ENCODE measurements around the gene EIF3F. TPM values are rescaled to one million over a fixed set of nuclear protein-coding genes. Genes with fewer than 3 reads are reported as not detected.

The EIF3F gene
- total and polyA plus RNA-seq, 9 of the 15 experiments (the other 6 are each of a cell fraction or from before 2014, with no cell fraction given): 50.1 to 259 (median 135) TPM

DNA sequence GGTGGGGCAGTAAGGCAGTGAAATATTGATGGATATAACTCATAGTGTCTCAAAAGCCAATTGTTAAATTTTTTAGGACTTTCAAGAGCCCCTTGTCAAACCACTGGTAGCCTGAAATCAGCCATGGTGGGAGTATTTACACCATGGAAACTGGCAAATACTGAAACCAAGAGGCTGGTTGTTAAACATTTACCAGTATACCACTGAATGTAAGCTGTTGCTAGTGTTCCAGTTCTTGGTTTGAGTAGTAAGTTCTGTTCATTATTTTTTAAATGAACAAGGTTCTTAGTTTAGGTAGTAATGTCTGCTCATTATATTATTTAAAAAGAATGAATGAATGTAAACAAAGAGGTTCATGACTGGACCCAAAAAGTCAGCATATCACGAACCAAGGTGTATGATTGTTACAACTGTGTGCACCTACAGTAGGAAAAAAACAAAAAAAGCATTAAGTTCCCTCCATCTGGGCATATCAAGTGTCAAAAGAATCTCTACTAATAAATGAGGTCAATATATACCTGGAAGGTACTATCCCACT lies 4.5 kb upstream of the EIF3F start:
- H2AFZ ChIP-seq (ENCODE audit: low read depth, low read length): no peak overlapping the region
- no peaks in the 10 kb centered on the region for H3K9me1 ChIP-seq (ENCODE audit: control insufficient read depth, insufficient read depth, low read length)
- H3K27ac ChIP-seq (ENCODE audit: extremely low read depth, low read depth, low read length): no peak overlapping the region
- H3K27me3 ChIP-seq (ENCODE audit: control insufficient read depth in 2 of 2, insufficient read depth in 2 of 2, low read length in 2 of 2): no peaks in the 10 kb centered on the region; a peak in 1 of 5 replicates
- in situ Hi-C loops (cut with MboI): no loop called here
- no peak overlapping the region for H3K9ac ChIP-seq (ENCODE audit: insufficient read depth in 1 of 2, low read depth in 2 of 2, low read length in 2 of 2)
- DNase-seq (ENCODE audit: extremely low read depth in 1 of 4, low spot score in 3 of 4) (no peak), ATAC-seq (no peak), FAIRE-seq (no peak)
- no TSS peak for BruUV-seq (replicated peaks)
- H4K20me1 ChIP-seq (replicated peaks; ENCODE audit: control insufficient read depth, insufficient read depth, low read length): no peaks in the 10 kb centered on the region
- H3K79me2 ChIP-seq (ENCODE audit: control insufficient read depth, insufficient read depth, low read length): peaks cover 9% of the 10 kb centered on the region
- no peaks in the 10 kb centered on the region for H3K9me3 ChIP-seq (replicated peaks; ENCODE audit: control insufficient read depth, insufficient read depth, low read depth, low read length)
- no peak overlapping the region for H3K4me2 ChIP-seq (ENCODE audit: insufficient read depth, low read length)
- TF ChIP-seq DIDO1 (tag; IDR thresholded peaks at IDR 0.05; ENCODE audit: low read depth): no peak
- TF ChIP-seq TGIF2 (CRISPR knock-in tag; IDR thresholded peaks at IDR 0.05): no peak
- TF ChIP-seq, protein P1, sequence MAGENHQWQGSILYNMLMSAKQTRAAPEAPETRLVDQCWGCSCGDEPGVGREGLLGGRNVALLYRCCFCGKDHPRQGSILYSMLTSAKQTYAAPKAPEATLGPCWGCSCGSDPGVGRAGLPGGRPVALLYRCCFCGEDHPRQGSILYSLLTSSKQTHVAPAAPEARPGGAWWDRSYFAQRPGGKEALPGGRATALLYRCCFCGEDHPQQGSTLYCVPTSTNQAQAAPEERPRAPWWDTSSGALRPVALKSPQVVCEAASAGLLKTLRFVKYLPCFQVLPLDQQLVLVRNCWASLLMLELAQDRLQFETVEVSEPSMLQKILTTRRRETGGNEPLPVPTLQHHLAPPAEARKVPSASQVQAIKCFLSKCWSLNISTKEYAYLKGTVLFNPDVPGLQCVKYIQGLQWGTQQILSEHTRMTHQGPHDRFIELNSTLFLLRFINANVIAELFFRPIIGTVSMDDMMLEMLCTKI (IDR thresholded peaks at IDR 0.05; ENCODE audit: partially characterized antibody): no peak
- no peak for TF ChIP-seq RBM22 (IDR thresholded peaks at IDR 0.05; ENCODE audit: low read depth, low read length, poor library complexity, severe bottlenecking)
- no peak for TF ChIP-seq ZC3H8 (IDR thresholded peaks at IDR 0.05)
- TF ChIP-seq, protein P2, sequence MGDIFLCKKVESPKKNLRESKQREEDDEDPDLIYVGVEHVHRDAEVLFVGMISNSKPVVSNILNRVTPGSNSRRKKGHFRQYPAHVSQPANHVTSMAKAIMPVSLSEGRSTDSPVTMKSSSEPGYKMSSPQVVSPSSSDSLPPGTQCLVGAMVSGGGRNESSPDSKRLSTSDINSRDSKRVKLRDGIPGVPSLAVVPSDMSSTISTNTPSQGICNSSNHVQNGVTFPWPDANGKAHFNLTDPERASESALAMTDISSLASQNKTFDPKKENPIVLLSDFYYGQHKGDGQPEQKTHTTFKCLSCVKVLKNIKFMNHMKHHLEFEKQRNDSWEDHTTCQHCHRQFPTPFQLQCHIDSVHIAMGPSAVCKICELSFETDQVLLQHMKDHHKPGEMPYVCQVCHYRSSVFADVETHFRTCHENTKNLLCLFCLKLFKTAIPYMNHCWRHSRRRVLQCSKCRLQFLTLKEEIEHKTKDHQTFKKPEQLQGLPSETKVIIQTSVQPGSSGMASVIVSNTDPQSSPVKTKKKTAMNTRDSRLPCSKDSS (IDR thresholded peaks at IDR 0.05; ENCODE audit: low read depth, partially characterized antibody): no peak
- TF ChIP-seq MED1 (CRISPR knock-in tag; IDR thresholded peaks at IDR 0.05; ENCODE audit: borderline replicate concordance): no peak
- TF ChIP-seq PHB (CRISPR knock-in tag; IDR thresholded peaks at IDR 0.05): no peak
- TF ChIP-seq HDAC3 (IDR thresholded peaks at IDR 0.05; ENCODE audit: borderline replicate concordance, partially characterized antibody): no peak
- TF ChIP-seq, protein P3, sequence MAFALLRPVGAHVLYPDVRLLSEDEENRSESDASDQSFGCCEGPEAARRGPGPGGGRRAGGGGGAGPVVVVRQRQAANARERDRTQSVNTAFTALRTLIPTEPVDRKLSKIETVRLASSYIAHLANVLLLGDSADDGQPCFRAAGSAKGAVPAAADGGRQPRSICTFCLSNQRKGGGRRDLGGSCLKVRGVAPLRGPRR (CRISPR knock-in tag; IDR thresholded peaks at IDR 0.05): no peak
- no peak for TF ChIP-seq POLR2G (IDR thresholded peaks at IDR 0.05; ENCODE audit: low read depth, low read length)
- WGBS (ENCODE audit: insufficient coverage, low coverage, missing lambda C conversion rate): 4% methylated on average over 1 of the region's 1 CpG
- intact Hi-C loops (cut with micrococcal nuclease): no loop called here
- H3K4me3 ChIP-seq: no peak overlapping the region
- POLR2A ChIA-PET: no interaction called here
- H3K36me3 ChIP-seq (ENCODE audit: control insufficient read depth, insufficient read depth, low read length): no peaks in the 10 kb centered on the region
- H3K4me1 ChIP-seq (replicated peaks in 1 of 2; ENCODE audit: control insufficient read depth in 2 of 2, insufficient read depth in 2 of 2, low read length in 2 of 2): no peaks in the 10 kb centered on the region; a peak in 2 of 5 replicates
- CTCF ChIA-PET (ENCODE audit: low intra/inter-chr PET ratio): interaction anchor here (0.6 kb wide), 1 partner anchor 23 kb away, joined by 3 read pairs; no protein-coding TSS in a partner anchor

Data from K562 (cell line).